ENCODE results near the gene CCDC97.
"Not testable (repeated sequence)": the region's sequence is repeated elsewhere in the genome, so short reads cannot be mapped to it uniquely, and the experiment has no call there.

CCDC97 gene

DNA sequence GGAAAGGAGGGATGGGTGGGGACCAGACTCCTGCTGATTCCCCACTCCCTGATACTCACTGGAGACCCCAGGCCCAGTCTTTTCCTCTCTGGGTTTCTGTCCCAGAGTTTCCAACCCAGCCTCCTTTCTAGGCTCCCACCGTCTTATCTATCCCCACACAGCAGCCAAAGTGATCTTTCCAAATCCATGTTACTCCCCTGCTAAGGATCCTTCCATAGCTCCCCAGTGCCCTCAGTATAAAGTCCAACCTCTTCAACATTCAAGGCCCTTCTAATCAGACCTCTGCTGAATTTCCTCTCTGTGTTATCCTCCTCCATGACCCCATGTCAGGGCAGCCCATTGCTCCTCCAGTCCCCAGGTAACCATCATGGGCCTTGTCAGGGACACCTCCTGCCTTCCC, 45.1 kb downstream of the CCDC97 start:
- DNase-seq (ENCODE audit: low read depth in 1 of 2, low spot score in 1 of 2) = no peak
- in situ Hi-C loops (cut with HindIII; ENCODE audit: low pct_unique_long_range_greater_than_20kb, low sequenced_read_pairs) = no loop called here
- TF ChIP-seq JUND (IDR thresholded peaks at IDR 0.05; ENCODE audit: low read depth) = no peak

DNA sequence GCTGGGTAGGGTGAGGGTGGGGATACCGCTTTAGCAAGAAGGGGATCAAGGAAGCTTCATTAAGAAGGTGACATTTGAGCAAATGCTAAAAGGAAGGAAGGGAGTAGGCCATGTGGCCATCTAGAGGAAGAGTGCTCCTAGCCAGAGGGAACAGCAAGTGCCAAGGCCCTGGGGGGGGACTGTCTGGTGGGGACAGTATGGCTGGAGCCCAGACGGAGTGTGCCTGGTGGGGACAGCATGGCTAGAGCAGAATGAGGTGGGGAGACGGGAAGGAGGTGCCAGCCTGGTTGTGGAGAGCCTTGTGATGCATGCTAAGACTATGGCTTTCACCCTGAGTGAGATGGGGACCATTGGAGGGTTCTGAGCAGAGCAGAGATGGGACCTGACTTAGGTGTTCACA, 45.8 kb downstream of the CCDC97 start:
- no peak for DNase-seq (ENCODE audit: low read depth in 1 of 2, low spot score in 1 of 2)
- TF ChIP-seq JUND (IDR thresholded peaks at IDR 0.05; ENCODE audit: low read depth) = no peak
- in situ Hi-C loops (cut with HindIII; ENCODE audit: low pct_unique_long_range_greater_than_20kb, low sequenced_read_pairs) = no loop called here

DNA sequence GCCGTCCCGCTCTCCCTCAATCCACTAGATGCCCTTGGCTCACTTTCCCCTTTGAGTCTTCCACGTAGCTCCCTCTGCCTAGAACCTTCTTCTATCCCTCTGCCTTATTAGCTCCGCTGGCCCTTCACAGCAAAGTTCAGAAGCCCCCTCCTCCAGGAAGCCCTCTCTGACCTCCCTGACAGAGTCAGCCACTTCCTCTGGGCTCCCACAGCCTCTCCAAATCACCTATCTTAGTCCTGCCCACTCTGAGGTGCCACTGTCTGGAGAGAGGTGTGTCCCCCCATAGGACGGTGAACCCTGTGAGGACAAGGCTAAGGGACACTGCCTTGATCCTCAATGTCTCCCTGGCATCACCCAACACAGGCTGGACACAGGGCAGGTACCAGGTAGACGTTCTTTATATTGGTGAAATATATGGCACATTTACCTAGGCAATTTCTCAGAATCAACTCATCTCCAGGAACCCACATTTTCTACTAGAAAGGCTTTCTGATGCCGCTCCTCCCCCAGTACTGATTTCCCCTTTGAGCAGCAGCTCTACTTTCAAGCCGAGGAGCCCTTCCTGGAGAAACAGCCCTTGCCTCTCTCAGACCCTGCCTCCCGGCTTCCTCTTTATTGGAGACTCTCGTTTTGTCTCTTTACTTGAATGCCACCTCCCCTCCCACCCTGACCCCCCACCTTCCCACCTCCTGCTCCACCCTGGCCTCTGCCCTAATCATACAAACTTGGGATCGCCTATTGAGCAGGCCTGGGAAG, 47.2 kb downstream of the CCDC97 start:
- in situ Hi-C loops (cut with HindIII; ENCODE audit: low pct_unique_long_range_greater_than_20kb, low sequenced_read_pairs) = no loop called here
- no peak for DNase-seq (ENCODE audit: low read depth in 1 of 2, low spot score in 1 of 2)
- TF ChIP-seq JUND (IDR thresholded peaks at IDR 0.05; ENCODE audit: low read depth) = no peak

DNA sequence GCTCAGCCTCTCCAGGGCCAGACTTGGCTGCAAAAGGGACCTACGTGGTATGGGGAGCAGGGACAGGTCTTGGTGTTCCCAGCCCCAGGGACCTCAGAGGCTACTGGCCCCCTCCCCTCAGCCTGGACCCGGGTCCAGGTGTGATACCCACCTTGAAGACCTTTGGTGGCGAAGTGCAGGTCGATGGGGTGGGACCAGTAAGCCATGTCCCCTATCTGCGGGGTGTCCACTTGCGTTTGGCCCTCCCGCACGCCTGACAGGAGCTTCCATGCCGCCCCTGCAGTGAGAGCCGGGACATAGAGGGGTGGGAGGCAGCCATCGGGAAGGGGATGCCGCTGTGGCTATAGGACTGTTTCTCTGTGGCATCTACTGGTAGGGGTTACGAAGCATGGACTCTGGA, 47.8 kb downstream of the CCDC97 start:
- in situ Hi-C loops (cut with HindIII; ENCODE audit: low pct_unique_long_range_greater_than_20kb, low sequenced_read_pairs) = no loop called here
- TF ChIP-seq JUND (IDR thresholded peaks at IDR 0.05; ENCODE audit: low read depth) = no peak

DNA sequence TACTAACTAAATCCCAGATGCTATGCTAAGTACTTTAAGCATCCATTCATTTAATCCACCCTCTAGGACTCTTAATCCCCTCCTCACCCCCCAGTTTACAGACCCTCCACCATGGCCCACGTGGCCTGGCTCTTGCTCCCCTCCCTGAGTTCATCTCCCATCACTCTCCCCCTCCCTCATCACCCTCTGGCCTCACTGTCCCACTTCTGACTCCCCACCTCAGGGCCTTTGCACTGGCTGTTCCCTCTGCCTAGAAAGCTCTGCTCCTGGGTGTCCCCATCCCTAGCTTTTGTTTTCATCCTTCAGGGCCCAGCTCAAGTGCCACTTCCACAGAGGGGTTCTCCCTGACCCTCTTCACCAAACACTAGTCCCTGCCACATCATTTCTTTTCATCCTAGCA, 49.8 kb downstream of the CCDC97 start:
- in situ Hi-C loops (cut with HindIII; ENCODE audit: low pct_unique_long_range_greater_than_20kb, low sequenced_read_pairs) = no loop called here
- TF ChIP-seq JUND (IDR thresholded peaks at IDR 0.05; ENCODE audit: low read depth) = no peak
- no peak for DNase-seq (ENCODE audit: low read depth in 1 of 2, low spot score in 1 of 2)

More for the DNA sequence above, 47.8 kb downstream of the CCDC97 start:
- no peak for DNase-seq (ENCODE audit: low read depth in 1 of 2, low spot score in 1 of 2)

DNA sequence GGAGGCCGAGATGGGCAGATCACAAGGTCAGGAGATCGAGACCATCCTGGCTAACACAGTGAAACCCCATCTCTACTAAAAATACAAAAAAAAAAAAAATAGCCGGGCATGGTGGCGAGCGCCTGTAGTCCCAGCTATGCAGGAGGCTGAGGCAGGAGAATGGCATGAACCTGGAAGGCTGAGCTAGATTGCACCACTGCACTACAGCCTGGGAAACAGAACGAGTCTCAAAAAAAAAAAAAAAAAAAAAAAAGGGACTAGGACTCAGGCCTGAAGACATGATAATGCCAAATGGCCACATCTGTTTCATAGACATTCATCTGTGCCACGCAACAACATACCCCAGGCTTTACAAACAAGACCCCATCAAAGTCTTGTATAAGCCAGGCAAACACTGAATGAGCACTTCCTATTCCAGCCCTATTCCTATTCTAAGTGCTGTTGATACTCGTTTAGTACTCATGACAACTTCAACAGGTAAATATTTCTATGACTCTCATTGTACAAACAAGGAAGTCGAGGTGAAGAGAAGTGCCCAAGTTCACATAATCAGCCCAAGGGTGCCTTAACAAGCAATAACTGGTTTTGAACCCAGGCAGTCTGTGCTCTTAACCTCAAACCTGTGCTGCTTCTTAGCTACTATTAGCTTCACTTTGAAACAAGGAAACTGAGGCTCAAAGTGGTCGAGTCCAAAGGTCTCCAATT, 52.3 kb downstream of the CCDC97 start:
- no peak for TF ChIP-seq JUND (IDR thresholded peaks at IDR 0.05; ENCODE audit: low read depth)
- in situ Hi-C loops (cut with HindIII; ENCODE audit: low pct_unique_long_range_greater_than_20kb, low sequenced_read_pairs) = no loop called here

DNA sequence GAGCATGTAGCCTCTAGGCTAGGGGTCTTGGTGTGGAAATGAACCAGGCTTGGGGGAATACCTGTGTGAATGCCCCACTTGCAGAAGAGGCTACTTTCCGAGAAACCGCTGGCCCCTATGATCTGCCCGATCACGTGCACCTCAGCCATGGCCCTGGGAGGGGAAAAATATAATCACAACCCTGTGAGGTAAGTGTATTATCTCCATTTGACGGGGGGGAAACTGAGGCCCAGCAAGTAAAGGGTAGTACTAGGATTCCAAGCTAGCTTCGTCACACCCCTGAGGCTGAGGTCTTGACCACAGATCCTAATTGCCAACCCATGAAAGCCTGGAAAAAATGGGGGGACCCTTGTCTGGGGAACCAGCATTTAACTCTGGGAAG, 53.4 kb downstream of the CCDC97 start:
- TF ChIP-seq JUND (IDR thresholded peaks at IDR 0.05; ENCODE audit: low read depth) = no peak
- no peak for DNase-seq (ENCODE audit: low read depth in 1 of 2, low spot score in 1 of 2)
- in situ Hi-C loops (cut with HindIII; ENCODE audit: low pct_unique_long_range_greater_than_20kb, low sequenced_read_pairs) = no loop called here

More for the DNA sequence above, 52.3 kb downstream of the CCDC97 start:
- DNase-seq (ENCODE audit: low read depth in 1 of 2, low spot score in 1 of 2) = peak in 1 of 2 experiments; percentile 57

DNA sequence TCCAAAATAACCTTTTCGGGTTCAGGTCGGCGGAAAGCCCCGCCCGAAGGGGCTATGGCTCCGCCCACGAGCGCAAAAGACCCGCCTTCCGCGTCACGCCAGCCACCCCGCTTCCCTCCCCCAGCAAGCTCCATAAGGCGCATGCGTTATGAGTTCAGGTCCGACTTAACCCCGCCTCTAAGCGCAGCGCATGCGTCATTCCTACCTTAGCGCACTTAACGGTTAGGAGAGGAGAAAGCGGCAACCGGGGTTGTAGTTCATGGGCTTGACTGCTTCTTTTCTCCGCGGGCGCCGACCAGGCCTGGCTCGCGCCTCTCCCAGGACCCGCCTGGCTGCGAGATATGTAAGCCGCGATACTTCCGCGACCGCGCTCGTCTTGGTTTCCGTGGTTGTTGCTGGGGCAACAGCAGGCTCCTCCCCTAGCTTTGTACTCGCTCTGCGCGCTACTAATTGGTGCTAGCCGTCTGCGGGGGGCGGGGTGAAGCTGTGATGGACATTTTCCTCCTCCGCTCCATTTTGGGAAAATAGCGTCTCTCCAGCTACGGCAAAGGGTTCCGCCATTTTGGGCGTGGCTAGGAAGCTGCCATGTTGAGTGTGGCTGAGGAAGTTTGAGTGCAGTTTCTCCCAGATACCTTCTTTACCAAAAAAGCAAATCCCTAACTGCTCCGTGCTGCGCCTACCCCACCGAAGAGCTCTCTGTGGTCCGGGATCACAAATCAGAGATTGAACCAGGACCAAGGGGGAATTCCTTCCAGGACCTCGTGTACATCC, 54.0 kb downstream of the CCDC97 start, which contains the start of gene B9D2:
TSS of gene B9D2 (minus strand) at position 397 of the 771 bp plus-strand sequence. CDS start 630 bp downstream, outside the sequence.
- no peak for TF ChIP-seq JUND (IDR thresholded peaks at IDR 0.05; ENCODE audit: low read depth)
- in situ Hi-C loops (cut with HindIII; ENCODE audit: low pct_unique_long_range_greater_than_20kb, low sequenced_read_pairs) = no loop called here
- DNase-seq (ENCODE audit: low read depth in 1 of 2, low spot score in 1 of 2) = peak; percentile 90 to 97

DNA sequence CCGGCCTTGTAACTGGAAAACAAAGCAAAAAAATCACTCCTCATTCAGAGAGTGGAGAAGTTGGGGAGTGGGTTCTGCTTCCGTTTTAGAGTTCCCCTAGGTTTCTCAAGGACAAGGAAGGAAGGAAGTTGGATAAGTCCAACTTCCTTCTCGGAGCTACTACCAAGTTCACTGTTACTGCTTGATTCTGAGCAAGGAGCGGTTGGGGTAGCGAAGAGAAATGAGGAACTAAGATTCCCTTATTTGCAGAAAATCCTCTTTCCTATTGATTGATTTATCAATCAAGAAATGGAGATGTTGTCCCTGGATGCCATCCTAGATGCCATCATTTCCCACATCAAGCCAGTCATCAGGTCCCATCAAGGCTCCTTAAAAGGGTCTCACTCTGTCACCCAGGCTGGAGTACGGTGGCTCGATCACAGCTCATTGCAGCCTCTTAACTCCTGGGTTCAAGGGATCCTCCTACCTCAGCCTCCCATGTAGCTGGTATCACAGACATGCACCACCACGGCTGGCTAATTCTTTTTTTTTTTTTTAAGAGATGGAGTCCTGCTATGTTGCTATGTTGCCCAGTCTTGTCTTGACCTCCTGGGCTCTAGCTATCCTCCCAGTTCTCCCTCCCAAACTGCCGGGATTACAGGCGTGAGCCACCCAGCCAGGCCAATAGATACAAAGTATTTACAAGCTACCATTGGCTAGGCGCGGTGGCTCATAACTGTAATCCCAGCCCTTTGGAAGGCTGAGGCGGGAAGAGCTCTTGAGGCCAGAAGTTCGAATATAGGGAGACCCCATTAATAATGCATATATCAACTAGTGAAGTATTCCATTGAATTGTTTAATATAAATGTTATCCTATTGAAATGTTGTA, 54.8 kb downstream of the CCDC97 start:
- TF ChIP-seq JUND (IDR thresholded peaks at IDR 0.05; ENCODE audit: low read depth) = no peak
- in situ Hi-C loops (cut with HindIII; ENCODE audit: low pct_unique_long_range_greater_than_20kb, low sequenced_read_pairs) = no loop called here
- no peak for DNase-seq (ENCODE audit: low read depth in 1 of 2, low spot score in 1 of 2)

DNA sequence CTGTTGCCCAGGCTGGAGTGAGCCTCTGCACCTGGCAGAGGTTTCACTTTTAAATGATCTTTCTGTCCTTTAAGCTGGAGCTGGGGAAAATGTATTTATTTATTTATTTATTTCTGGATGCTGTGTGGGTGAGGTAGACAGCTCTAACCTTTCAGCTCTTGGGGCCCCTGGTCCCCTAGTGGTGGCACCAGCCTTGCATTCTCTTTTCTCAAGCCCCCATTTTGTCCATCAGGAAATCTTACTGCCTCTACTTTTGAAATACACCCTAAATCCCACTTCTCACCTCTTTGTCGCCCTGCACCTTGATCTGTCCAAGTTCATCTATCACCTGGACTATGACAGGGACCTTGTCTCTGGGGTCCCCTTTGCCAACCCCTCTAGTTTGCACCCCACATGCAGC, 56.1 kb downstream of the CCDC97 start:
- no peak for TF ChIP-seq JUND (IDR thresholded peaks at IDR 0.05; ENCODE audit: low read depth)
- no peak for DNase-seq (ENCODE audit: low read depth in 1 of 2, low spot score in 1 of 2)
- in situ Hi-C loops (cut with HindIII; ENCODE audit: low pct_unique_long_range_greater_than_20kb, low sequenced_read_pairs) = no loop called here

DNA sequence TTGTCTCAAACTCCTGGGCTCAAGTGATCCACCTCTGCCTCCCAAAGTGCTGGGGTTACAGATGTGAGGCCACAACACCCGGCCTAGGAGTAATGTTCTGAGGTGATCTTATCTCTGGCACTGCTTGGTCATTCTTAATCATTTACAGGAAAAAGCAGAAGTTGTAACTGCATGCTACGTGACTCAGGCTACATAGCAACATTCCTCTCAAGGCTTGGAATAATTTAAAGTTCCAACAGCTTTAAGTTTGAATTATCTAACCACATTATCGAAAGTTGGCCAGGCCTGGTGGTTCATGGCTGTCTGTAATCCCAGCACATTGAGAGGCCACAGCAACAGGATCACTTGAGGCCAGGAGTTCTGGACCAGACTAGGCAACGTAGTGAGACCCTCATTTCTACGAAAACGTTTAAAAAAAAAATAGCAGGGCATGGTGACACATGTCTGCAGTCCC, 57.9 kb downstream of the CCDC97 start:
- in situ Hi-C loops (cut with HindIII; ENCODE audit: low pct_unique_long_range_greater_than_20kb, low sequenced_read_pairs) = no loop called here
- no peak for TF ChIP-seq JUND (IDR thresholded peaks at IDR 0.05; ENCODE audit: low read depth)
- DNase-seq (ENCODE audit: low read depth in 1 of 2, low spot score in 1 of 2) = no peak

DNA sequence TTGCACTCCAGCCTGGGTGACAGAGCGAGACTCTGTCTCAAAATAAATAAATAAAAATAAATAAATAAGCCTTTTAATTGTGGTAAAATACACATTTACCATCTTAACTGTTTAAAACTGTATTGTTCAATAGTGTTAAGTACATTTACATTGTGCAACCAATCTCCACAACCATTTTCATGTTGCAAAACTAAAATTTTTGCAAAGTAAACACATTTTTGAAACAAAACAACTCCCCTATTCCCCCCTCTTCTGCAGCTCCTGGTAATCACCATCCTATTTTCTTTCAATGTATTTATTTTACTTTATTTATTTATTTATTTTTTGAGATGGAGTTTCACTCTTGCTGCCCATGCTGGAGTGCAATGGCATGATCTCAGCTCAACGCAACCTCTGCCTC, 59.8 kb downstream of the CCDC97 start:
- no peak for DNase-seq (ENCODE audit: low read depth in 1 of 2, low spot score in 1 of 2)
- TF ChIP-seq JUND (IDR thresholded peaks at IDR 0.05; ENCODE audit: low read depth) = no peak
- in situ Hi-C loops (cut with HindIII; ENCODE audit: low pct_unique_long_range_greater_than_20kb, low sequenced_read_pairs) = no loop called here

DNA sequence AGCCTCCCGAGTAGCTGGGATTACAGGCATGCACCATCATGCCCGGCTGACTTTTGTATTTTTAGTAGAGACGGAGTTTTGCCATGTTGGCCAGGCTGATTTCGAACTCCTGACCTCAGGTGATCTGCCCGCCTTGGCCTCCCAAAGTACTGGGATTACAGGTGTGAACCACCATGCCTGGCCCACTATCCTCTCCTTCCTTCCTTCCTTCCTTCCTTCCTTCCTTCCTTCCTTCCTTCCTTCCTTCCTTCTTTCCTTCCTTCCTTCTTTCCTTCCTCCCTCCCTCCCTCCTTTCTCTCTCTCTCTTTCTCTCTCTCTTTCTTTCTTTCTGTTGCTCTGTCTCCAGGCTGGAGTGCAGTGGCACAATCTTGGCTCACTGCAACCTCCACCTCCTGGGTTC, 61.1 kb downstream of the CCDC97 start:
- in situ Hi-C loops (cut with HindIII; ENCODE audit: low pct_unique_long_range_greater_than_20kb, low sequenced_read_pairs); DNase-seq (ENCODE audit: low read depth in 1 of 2, low spot score in 1 of 2): not testable (repeated sequence)

Data from T47D (cell line).